Epithelial cell of esophagus (primary cell): Measurements from ENCODE around the gene HASPIN.

Source experiments
- DNase-seq: peaks from one replicate; pipeline ENCODE4 v3.0.0; 2010; ENCODE audit warnings: low read depth
- H3K4me3 ChIP-seq: 2 replicates; pipeline ENCODE4 v1.5.1; 2011; ENCODE audit warnings: mild to moderate bottlenecking, low read length, control low read depth
- CTCF ChIP-seq: IDR thresholded peaks from 2 replicates; pipeline ENCODE4 v1.5.1; 2011; ENCODE audit warnings: low read depth, mild to moderate bottlenecking, low read length, control low read depth, inconsistent platforms; ENCODE audit not compliant: insufficient read depth; ENCODE audit errors: missing control alignments

The HASPIN gene

GRCh38 chr17:3747805-3748204, 24.1 kb downstream of the HASPIN start:
- no peak for DNase-seq
- no peak overlapping the region for H3K4me3 ChIP-seq
- TF ChIP-seq CTCF: no peak

GRCh38 chr17:3748576-3748975, 24.9 kb downstream of the HASPIN start:
- H3K4me3 ChIP-seq: no peak overlapping the region
- no peak for DNase-seq
- TF ChIP-seq CTCF: no peak

- no peak overlapping the region for H3K4me3 ChIP-seq
- no peak for DNase-seq
- no peak for TF ChIP-seq CTCF
Measured at GRCh38 chr17:3750296-3750695, 26.6 kb downstream of the HASPIN start.

GRCh38 chr17:3750926-3751325, 27.2 kb downstream of the HASPIN start:
- DNase-seq: no peak
- no peak for TF ChIP-seq CTCF

GRCh38 chr17:3751836-3752235, 28.1 kb downstream of the HASPIN start:
- no peak for DNase-seq
- no peak for TF ChIP-seq CTCF

More at GRCh38 chr17:3750926-3751325, 27.2 kb downstream of the HASPIN start:
- H3K4me3 ChIP-seq: no peak overlapping the region

GRCh38 chr17:3753624-3754023, 29.9 kb downstream of the HASPIN start:
- no peak overlapping the region for H3K4me3 ChIP-seq
- DNase-seq: no peak
- no peak for TF ChIP-seq CTCF

More at GRCh38 chr17:3751836-3752235, 28.1 kb downstream of the HASPIN start:
- no peak overlapping the region for H3K4me3 ChIP-seq

GRCh38 chr17:3754066-3754457, 30.4 kb downstream of the HASPIN start:
- no peak for TF ChIP-seq CTCF
- DNase-seq: no peak
- H3K4me3 ChIP-seq: no peak overlapping the region
